Adipocyte (in vitro differentiated cells): ENCODE measurements around the gene POLR1G.

ENCODE experiments used
- DNase-seq: peaks from one replicate; pipeline ENCODE4 v3.0.0-alpha.2; 2015; ENCODE audit warnings: low read depth
- H3K27me3 ChIP-seq: replicated peaks from 2 replicates; pipeline ENCODE4 v1.7.0; 2013; ENCODE audit warnings: mild to moderate bottlenecking, low read length, moderate library complexity; ENCODE audit not compliant: control insufficient read depth, insufficient read depth
- H3K36me3 ChIP-seq: 2 replicates; pipeline ENCODE4 v1.7.0; 2013; ENCODE audit warnings: low read length, mild to moderate bottlenecking, moderate library complexity; ENCODE audit not compliant: control insufficient read depth, insufficient read depth, severe bottlenecking
- H3K4me1 ChIP-seq: 2 replicates; pipeline ENCODE4 v1.7.0; 2013; ENCODE audit warnings: mild to moderate bottlenecking, low read length, moderate library complexity; ENCODE audit not compliant: control insufficient read depth, insufficient read depth
- H3K4me3 ChIP-seq: 2 replicates; pipeline ENCODE4 v1.7.0; 2013; ENCODE audit warnings: mild to moderate bottlenecking, low read length, moderate library complexity
- H3K9ac ChIP-seq: 2 replicates; pipeline ENCODE4 v1.7.0; 2013; ENCODE audit warnings: mild to moderate bottlenecking, low read length, moderate library complexity
- H3K9me3 ChIP-seq: 2 replicates; pipeline ENCODE4 v1.7.0; 2013; ENCODE audit warnings: mild to moderate bottlenecking, low read length, moderate library complexity; ENCODE audit not compliant: control insufficient read depth

The POLR1G gene, protein sequence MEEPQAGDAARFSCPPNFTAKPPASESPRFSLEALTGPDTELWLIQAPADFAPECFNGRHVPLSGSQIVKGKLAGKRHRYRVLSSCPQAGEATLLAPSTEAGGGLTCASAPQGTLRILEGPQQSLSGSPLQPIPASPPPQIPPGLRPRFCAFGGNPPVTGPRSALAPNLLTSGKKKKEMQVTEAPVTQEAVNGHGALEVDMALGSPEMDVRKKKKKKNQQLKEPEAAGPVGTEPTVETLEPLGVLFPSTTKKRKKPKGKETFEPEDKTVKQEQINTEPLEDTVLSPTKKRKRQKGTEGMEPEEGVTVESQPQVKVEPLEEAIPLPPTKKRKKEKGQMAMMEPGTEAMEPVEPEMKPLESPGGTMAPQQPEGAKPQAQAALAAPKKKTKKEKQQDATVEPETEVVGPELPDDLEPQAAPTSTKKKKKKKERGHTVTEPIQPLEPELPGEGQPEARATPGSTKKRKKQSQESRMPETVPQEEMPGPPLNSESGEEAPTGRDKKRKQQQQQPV

DNA sequence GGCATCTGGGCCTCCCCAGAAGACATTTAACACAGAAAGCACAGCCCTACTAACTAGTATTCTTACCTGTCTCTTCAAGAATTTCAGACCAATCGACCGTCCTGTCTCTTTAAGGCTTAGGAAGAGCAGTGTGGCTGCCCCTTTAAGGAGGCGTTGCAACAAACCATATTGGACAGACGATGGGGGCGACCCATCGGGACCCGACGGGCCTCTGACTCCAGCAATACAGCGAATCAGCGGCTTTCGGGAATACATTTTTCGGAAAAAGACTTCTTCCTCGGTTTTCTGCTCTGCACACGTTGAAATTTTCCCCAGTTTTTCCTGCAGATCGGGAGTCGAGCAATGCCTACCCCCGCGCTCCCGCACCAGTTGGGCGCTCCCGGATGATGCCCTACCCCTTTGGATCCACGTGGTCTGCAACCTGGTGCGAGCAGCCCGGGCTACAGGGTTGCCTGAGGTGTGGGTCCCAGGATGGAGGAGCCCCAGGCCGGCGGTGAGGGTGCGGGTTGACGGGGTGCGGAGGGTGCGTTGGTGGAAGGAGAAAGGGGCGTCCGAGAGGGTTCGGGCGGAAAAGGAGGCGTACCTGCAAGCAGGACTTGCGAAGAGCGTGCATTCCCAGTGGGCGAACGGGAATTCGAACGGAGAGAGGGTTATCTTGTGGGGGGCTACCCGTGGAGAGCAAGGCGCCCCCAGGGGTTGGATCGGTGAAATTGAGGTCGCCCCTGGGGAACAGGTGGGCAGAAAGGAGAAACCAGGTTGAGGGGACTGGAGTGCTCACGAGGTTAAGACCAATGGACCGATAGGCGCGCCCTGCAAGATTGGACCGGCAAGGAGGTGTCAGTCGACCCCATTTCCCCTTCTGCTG, at the start of gene POLR1G:
TSS of gene POLR1G (plus strand) at position 419 of the 865 bp plus-strand sequence. CDS start at position 472, 53 bp downstream.
- H3K4me3 ChIP-seq: peak within 1 kb of the TSS; percentile 96
- DNase-seq: peak; percentile 89
- peaks cover 4% of the 10 kb centered on the region for H3K36me3 ChIP-seq
- H3K4me1 ChIP-seq: peaks cover 28% of the 10 kb centered on the region
- H3K27me3 ChIP-seq: no peaks in the 10 kb centered on the region
- H3K9me3 ChIP-seq: no peaks in the 10 kb centered on the region
- peak within 1 kb of the TSS; percentile 96 for H3K9ac ChIP-seq

- Histone ChIP-seq H3K4me3 (no peak overlapping the region), H3K27me3 (no peaks in the 10 kb centered on the region), H3K36me3 (peaks cover 66% of the 10 kb centered on the region), H3K9ac (no peak overlapping the region), H3K4me1 (no peaks in the 10 kb centered on the region), H3K9me3 (no peaks in the 10 kb centered on the region)
- DNase-seq: no peak
Measured at GRCh38 chr19:45356760-45357444, 49.5 kb upstream of the POLR1G start.

GRCh38 chr19:45357445-45357783, 49.0 kb upstream of the POLR1G start:
- no peak overlapping the region for H3K4me3 ChIP-seq
- H3K27me3 ChIP-seq: no peaks in the 10 kb centered on the region
- H3K36me3 ChIP-seq: peaks cover 65% of the 10 kb centered on the region
- H3K4me1 ChIP-seq: no peaks in the 10 kb centered on the region
- DNase-seq: no peak
- no peak overlapping the region for H3K9ac ChIP-seq
- H3K9me3 ChIP-seq: no peaks in the 10 kb centered on the region

GRCh38 chr19:45358213-45358792, 48.1 kb upstream of the POLR1G start:
- H3K9ac ChIP-seq: no peak overlapping the region
- H3K27me3 ChIP-seq: no peaks in the 10 kb centered on the region
- no peak overlapping the region for H3K4me3 ChIP-seq
- H3K4me1 ChIP-seq: no peaks in the 10 kb centered on the region
- no peak for DNase-seq
- H3K9me3 ChIP-seq: no peaks in the 10 kb centered on the region
- H3K36me3 ChIP-seq: peaks cover 64% of the 10 kb centered on the region

DNA sequence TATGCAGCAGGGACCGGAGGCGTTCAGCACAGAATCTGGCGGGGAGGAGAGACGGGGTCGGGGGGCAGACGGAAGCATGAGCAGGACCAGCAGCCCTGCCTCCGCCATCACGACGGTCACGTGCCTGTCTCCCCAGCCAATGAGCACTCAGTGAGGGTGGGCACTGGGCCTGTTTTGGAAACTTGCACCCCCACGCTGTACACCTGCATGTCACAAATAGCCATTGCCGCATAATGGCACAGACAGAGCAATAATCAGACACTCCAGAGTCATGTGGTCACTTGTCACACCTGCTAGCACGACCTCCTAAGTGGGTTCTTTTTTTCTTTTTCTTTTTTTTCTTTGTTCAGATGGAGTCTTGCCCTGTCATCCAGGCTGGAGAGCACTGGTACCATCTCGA, 44.8 kb upstream of the POLR1G start:
- H3K27me3 ChIP-seq: no peaks in the 10 kb centered on the region
- H3K36me3 ChIP-seq: peaks cover 35% of the 10 kb centered on the region
- no peaks in the 10 kb centered on the region for H3K9me3 ChIP-seq
- no peak for DNase-seq
- no peak overlapping the region for H3K9ac ChIP-seq
- H3K4me3 ChIP-seq: no peak overlapping the region
- no peaks in the 10 kb centered on the region for H3K4me1 ChIP-seq

DNA sequence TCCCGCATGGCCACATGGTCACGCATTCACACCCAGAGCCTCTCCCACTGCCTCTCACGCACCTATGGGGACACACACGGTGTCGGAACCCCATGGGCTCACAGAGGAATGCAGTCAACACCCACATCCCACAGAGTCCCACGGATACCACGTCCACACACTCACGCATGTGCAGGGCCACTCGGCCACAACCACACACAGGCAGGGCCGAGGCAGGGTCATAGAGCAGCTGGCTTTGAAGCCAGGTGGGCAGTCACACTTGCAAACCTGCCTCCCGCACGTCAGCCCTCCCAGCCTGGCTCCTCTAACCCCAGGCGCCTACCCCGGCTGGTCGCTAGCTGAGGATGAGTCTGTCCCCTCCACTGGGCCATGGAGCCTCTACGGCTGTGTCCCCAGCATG, 44.2 kb upstream of the POLR1G start:
- peaks cover 32% of the 10 kb centered on the region for H3K36me3 ChIP-seq
- no peak overlapping the region for H3K9ac ChIP-seq

GRCh38 chr19:45363861-45364459, 42.5 kb upstream of the POLR1G start:
- no peak for DNase-seq
- Histone ChIP-seq H3K9ac (no peak overlapping the region), H3K27me3 (no peaks in the 10 kb centered on the region), H3K9me3 (no peaks in the 10 kb centered on the region), H3K4me1 (no peaks in the 10 kb centered on the region), H3K36me3 (peaks cover 27% of the 10 kb centered on the region), H3K4me3 (no peak overlapping the region)

More for the DNA sequence above, 44.2 kb upstream of the POLR1G start:
- H3K27me3 ChIP-seq: no peaks in the 10 kb centered on the region
- H3K4me1 ChIP-seq: no peaks in the 10 kb centered on the region
- DNase-seq: no peak
- no peak overlapping the region for H3K4me3 ChIP-seq
- H3K9me3 ChIP-seq: no peaks in the 10 kb centered on the region

DNA sequence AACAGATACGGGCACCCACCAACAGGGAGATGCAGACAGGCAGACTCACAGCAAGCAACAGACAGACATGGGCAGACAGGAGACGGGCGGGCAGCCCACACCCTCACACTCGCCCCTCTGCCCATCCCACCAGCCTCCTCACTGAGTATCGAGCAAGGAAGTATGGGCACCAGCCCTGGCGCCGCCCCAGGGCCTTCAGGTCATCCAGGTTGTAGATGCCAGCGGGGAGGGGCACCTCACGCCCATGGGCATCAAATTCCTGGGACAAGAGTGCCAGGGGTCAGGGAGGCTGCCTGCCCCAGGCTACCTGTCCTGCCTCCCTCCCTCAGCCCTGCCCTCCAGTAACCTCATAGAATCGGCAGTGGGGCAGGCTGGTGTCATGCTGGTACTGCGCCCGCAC, 41.7 kb upstream of the POLR1G start:
- H3K4me1 ChIP-seq: no peaks in the 10 kb centered on the region
- H3K36me3 ChIP-seq: peaks cover 21% of the 10 kb centered on the region
- DNase-seq: no peak
- H3K9ac ChIP-seq: no peak overlapping the region
- H3K9me3 ChIP-seq: no peaks in the 10 kb centered on the region
- H3K4me3 ChIP-seq: no peak overlapping the region
- H3K27me3 ChIP-seq: no peaks in the 10 kb centered on the region

- Histone ChIP-seq H3K4me3 (no peak overlapping the region), H3K36me3 (peaks cover under 1% of the 10 kb centered on the region), H3K4me1 (peaks cover 4% of the 10 kb centered on the region), H3K9me3 (no peaks in the 10 kb centered on the region), H3K9ac (no peak overlapping the region), H3K27me3 (no peaks in the 10 kb centered on the region)
- no peak for DNase-seq
Measured at GRCh38 chr19:45368127-45368526, 38.3 kb upstream of the POLR1G start.

DNA sequence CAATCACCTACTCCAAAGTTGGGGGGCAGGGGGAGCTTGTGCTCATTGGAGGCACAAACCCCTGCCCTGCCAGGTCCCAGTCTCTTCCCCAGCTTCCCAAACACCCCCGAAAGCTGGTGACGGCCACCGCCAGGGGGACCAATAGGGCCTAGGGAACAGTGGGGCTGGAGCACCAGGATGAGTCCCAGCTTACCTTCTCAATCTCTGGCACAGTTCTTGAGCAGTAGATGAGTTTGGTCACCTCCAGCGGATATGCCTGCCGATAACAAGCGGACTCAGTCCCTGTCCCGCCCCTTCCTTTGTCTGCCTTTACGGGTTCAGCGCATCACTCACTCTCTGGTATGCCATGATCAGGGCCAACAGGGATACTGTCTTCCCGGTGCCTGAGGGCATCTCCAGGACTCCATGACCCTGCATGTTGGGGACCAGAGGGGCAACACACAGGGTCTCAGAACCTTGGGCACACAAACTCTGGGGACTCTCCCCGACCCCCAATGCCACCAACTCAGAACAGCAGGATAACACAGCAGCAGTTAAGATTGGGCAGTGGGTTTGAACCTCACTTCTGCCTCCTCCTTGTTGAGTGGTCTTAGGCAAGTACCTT, 37.6 kb upstream of the POLR1G start:
- Histone ChIP-seq H3K9ac (no peak overlapping the region), H3K36me3 (no peaks in the 10 kb centered on the region), H3K4me3 (peak overlapping the region; percentile 96), H3K27me3 (no peaks in the 10 kb centered on the region), H3K9me3 (no peaks in the 10 kb centered on the region), H3K4me1 (peaks cover 4% of the 10 kb centered on the region)
- DNase-seq: no peak
